Glutamatergic neuron (in vitro differentiated cells): Measurements from ENCODE around the gene NUP210. TPM values are rescaled to one million over a fixed set of nuclear protein-coding genes. Genes with fewer than 3 reads are reported as not detected.

Experiments
- DNase-seq: peaks from one replicate; pipeline ENCODE4 v3.0.0; 2022
- H3K27ac Mint-ChIP-seq: one replicate; pipeline ENCODE4 v1.8.0; 2020; ENCODE audit warnings: mild to moderate bottlenecking, mixed read lengths, inconsistent platforms; ENCODE audit not compliant: unreplicated experiment
- H3K27me3 Mint-ChIP-seq: one replicate; pipeline ENCODE4 v1.8.0; 2020; ENCODE audit warnings: mild to moderate bottlenecking, moderate library complexity, mixed read lengths, inconsistent platforms; ENCODE audit not compliant: unreplicated experiment
- H3K36me3 Mint-ChIP-seq: one replicate; pipeline ENCODE4 v1.8.0; 2020; ENCODE audit warnings: mild to moderate bottlenecking, mixed read lengths, inconsistent platforms; ENCODE audit not compliant: unreplicated experiment
- H3K4me1 Mint-ChIP-seq: one replicate; pipeline ENCODE4 v1.8.0; 2020; ENCODE audit warnings: mild to moderate bottlenecking, low read depth, mixed read lengths, inconsistent platforms; ENCODE audit not compliant: unreplicated experiment
- H3K4me3 Mint-ChIP-seq: one replicate; pipeline ENCODE4 v1.8.0; 2020; ENCODE audit warnings: mild to moderate bottlenecking, mixed read lengths, inconsistent platforms; ENCODE audit not compliant: unreplicated experiment
- H3K9me3 Mint-ChIP-seq: one replicate; pipeline ENCODE4 v1.8.0; 2020; ENCODE audit warnings: mild to moderate bottlenecking, moderate library complexity, mixed read lengths, inconsistent platforms; ENCODE audit not compliant: unreplicated experiment
- CTCF ChIP-seq: fragments of 200-600 bp; sonication (generic); IDR thresholded peaks from one replicate; pipeline ENCODE4 v1.5.0; 2021; ENCODE audit not compliant: partially characterized antibody, unreplicated experiment
- total RNA-seq: library from RNA; stranded (reverse); fragmentation: NEBNext Ultra II Directional; extraction: Animal tissue kit (Norgen Biotek cat#: 25700); gene quantifications from one replicate; pipeline ENCODE4 v1.2.1, GENCODE V29; 2021; ENCODE audit not compliant: unreplicated experiment

The NUP210 gene
- total RNA-seq, 1 donor from 2014 or later = 2.4 TPM

- no peaks in the 10 kb centered on the region for H3K27me3 Mint-ChIP-seq
- H3K4me1 Mint-ChIP-seq = peaks cover 9% of the 10 kb centered on the region
- peaks cover 3% of the 10 kb centered on the region for H3K9me3 Mint-ChIP-seq
- H3K27ac Mint-ChIP-seq = no peak overlapping the region
- no peak for DNase-seq
- no peak for TF ChIP-seq CTCF
- H3K4me3 Mint-ChIP-seq = no peak overlapping the region
- no peaks in the 10 kb centered on the region for H3K36me3 Mint-ChIP-seq
Measured at GRCh38 chr3:13399603-13400002, 20.5 kb downstream of the NUP210 start.

GRCh38 chr3:13397316-13397715, 22.8 kb downstream of the NUP210 start:
- H3K27me3 Mint-ChIP-seq = no peaks in the 10 kb centered on the region
- no peak for DNase-seq
- H3K4me3 Mint-ChIP-seq = no peak overlapping the region

GRCh38 chr3:13394363-13394762, 25.8 kb downstream of the NUP210 start:
- H3K9me3 Mint-ChIP-seq = peaks cover 2% of the 10 kb centered on the region
- TF ChIP-seq CTCF = no peak
- no peak for DNase-seq
- H3K4me1 Mint-ChIP-seq = peaks cover 3% of the 10 kb centered on the region
- peaks cover 3% of the 10 kb centered on the region for H3K27me3 Mint-ChIP-seq
- H3K4me3 Mint-ChIP-seq = no peak overlapping the region
- no peaks in the 10 kb centered on the region for H3K36me3 Mint-ChIP-seq
- no peak overlapping the region for H3K27ac Mint-ChIP-seq

More at GRCh38 chr3:13397316-13397715, 22.8 kb downstream of the NUP210 start:
- peaks cover 3% of the 10 kb centered on the region for H3K9me3 Mint-ChIP-seq
- H3K27ac Mint-ChIP-seq = no peak overlapping the region
- peaks cover 9% of the 10 kb centered on the region for H3K4me1 Mint-ChIP-seq
- H3K36me3 Mint-ChIP-seq = no peaks in the 10 kb centered on the region
- no peak for TF ChIP-seq CTCF

GRCh38 chr3:13393427-13394360, 26.4 kb downstream of the NUP210 start:
- H3K27ac Mint-ChIP-seq = no peak overlapping the region
- peaks cover 2% of the 10 kb centered on the region for H3K9me3 Mint-ChIP-seq
- H3K36me3 Mint-ChIP-seq = no peaks in the 10 kb centered on the region
- H3K4me1 Mint-ChIP-seq = peaks cover 3% of the 10 kb centered on the region
- TF ChIP-seq CTCF = no peak
- H3K27me3 Mint-ChIP-seq = peaks cover 3% of the 10 kb centered on the region
- no peak for DNase-seq
- no peak overlapping the region for H3K4me3 Mint-ChIP-seq

- no peak for DNase-seq
- peaks cover 2% of the 10 kb centered on the region for H3K9me3 Mint-ChIP-seq
- H3K27me3 Mint-ChIP-seq = peaks cover 9% of the 10 kb centered on the region
- no peaks in the 10 kb centered on the region for H3K36me3 Mint-ChIP-seq
- H3K4me3 Mint-ChIP-seq = no peak overlapping the region
- peaks cover 3% of the 10 kb centered on the region for H3K4me1 Mint-ChIP-seq
- no peak overlapping the region for H3K27ac Mint-ChIP-seq
- peak; percentile 57 for TF ChIP-seq CTCF
Measured at GRCh38 chr3:13391308-13391707, 28.8 kb downstream of the NUP210 start.
